ENCODE measurements around the gene MTARC1. TPM values are rescaled to one million over a fixed set of nuclear protein-coding genes. Genes with fewer than 3 reads are reported as not detected.

Gene MTARC1
- total and polyA plus RNA-seq, 9 of the 15 experiments (the other 6 are each of a cell fraction or from before 2014, with no cell fraction given): 0.07 to 0.14 (median 0.11) TPM; not detected in 6

GRCh38 chr1:220750131-220750515, 36.6 kb upstream of the MTARC1 start (continued):
- no peak for TF ChIP-seq ATF2 (CRISPR knock-in tag; IDR thresholded peaks at IDR 0.05)
- no peak for TF ChIP-seq CREM (IDR thresholded peaks at IDR 0.05; ENCODE audit: low read depth)
- TF ChIP-seq CBFB (CRISPR knock-in tag; IDR thresholded peaks at IDR 0.05): no peak
- TF ChIP-seq ZNF583 (CRISPR knock-in tag; IDR thresholded peaks at IDR 0.05): no peak

GRCh38 chr1:220751111-220751510, 35.6 kb upstream of the MTARC1 start:
- H3K9me3 ChIP-seq (replicated peaks; ENCODE audit: control insufficient read depth, insufficient read depth, low read depth, low read length): no peaks in the 10 kb centered on the region
- POLR2A ChIA-PET: interaction anchor here (0.8 kb wide), 1 partner anchor 77 kb away, joined by 3 read pairs; no protein-coding TSS in a partner anchor
- CTCF ChIA-PET (ENCODE audit: low intra/inter-chr PET ratio): no interaction called here
- no peak overlapping the region for H3K27ac ChIP-seq (ENCODE audit: extremely low read depth, low read depth, low read length)
- intact Hi-C loops (cut with micrococcal nuclease): no loop called here
- H3K79me2 ChIP-seq (ENCODE audit: control insufficient read depth, insufficient read depth, low read length): no peaks in the 10 kb centered on the region
- H3K27me3 ChIP-seq (ENCODE audit: control insufficient read depth in 2 of 2, insufficient read depth in 2 of 2, low read length in 2 of 2): peaks cover 20 to 68% of the 10 kb centered on the region in 2 experiments
- 2% methylated on average over 2 of the region's 2 CpGs for WGBS (ENCODE audit: insufficient coverage, low coverage, missing lambda C conversion rate)
- in situ Hi-C loops (cut with MboI): no loop called here
- no peaks in the 10 kb centered on the region for H3K9me1 ChIP-seq (ENCODE audit: control insufficient read depth, insufficient read depth, low read length)
- DNase-seq (ENCODE audit: extremely low read depth in 1 of 4, low spot score in 3 of 4) (no peak), FAIRE-seq (no peak), ATAC-seq (no peak)
- no TSS peak for BruUV-seq (replicated peaks)
- no peaks in the 10 kb centered on the region for H4K20me1 ChIP-seq (replicated peaks; ENCODE audit: control insufficient read depth, insufficient read depth, low read length)
- H2AFZ ChIP-seq (ENCODE audit: low read depth, low read length): no peak overlapping the region
- no peak overlapping the region for H3K9ac ChIP-seq (ENCODE audit: insufficient read depth in 1 of 2, low read depth in 2 of 2, low read length in 2 of 2)
- peaks cover 0 to 8% of the 10 kb centered on the region in 2 experiments; a peak in 2 of 5 replicates for H3K4me1 ChIP-seq (replicated peaks in 1 of 2; ENCODE audit: control insufficient read depth in 2 of 2, insufficient read depth in 2 of 2, low read length in 2 of 2)
- H3K4me3 ChIP-seq: no peak overlapping the region
- no peaks in the 10 kb centered on the region for H3K36me3 ChIP-seq (ENCODE audit: control insufficient read depth, insufficient read depth, low read length)
- no peak overlapping the region for H3K4me2 ChIP-seq (ENCODE audit: insufficient read depth, low read length)
- TF ChIP-seq TBL1XR1 (IDR thresholded peaks at IDR 0.05; ENCODE audit: low read length in 2 of 2) (no peak), BDP1 (IDR thresholded peaks at IDR 0.05; ENCODE audit: insufficient read depth, insufficient read length) (no peak), ZNF592 (IDR thresholded peaks at IDR 0.05) (no peak), NRF1 (conservative IDR thresholded peaks at IDR 0.05 in 1 of 2, IDR thresholded peaks at IDR 0.05 in 1 of 2) (no peak), HDAC3 (IDR thresholded peaks at IDR 0.05; ENCODE audit: borderline replicate concordance, partially characterized antibody) (no peak), SIN3A (IDR thresholded peaks at IDR 0.05; ENCODE audit: borderline replicate concordance in 2 of 2, control insufficient read depth in 1 of 2, low read depth in 2 of 2, low read length in 2 of 2) (no peak), GTF2B (IDR thresholded peaks at IDR 0.05; ENCODE audit: extremely low read depth, insufficient read length) (no peak), KLF10 (CRISPR knock-in tag; IDR thresholded peaks at IDR 0.05) (no peak), KDM2B (CRISPR knock-in tag; IDR thresholded peaks at IDR 0.05) (no peak), KHSRP (IDR thresholded peaks at IDR 0.05) (no peak)
